Fibroblast of skin of back (primary cell): ENCODE results near the gene KRTAP9-7.

ENCODE experiments used
- DNase-seq: peaks from one replicate; pipeline ENCODE4 v3.0.0-alpha.2; 2013

Gene KRTAP9-7

DNA sequence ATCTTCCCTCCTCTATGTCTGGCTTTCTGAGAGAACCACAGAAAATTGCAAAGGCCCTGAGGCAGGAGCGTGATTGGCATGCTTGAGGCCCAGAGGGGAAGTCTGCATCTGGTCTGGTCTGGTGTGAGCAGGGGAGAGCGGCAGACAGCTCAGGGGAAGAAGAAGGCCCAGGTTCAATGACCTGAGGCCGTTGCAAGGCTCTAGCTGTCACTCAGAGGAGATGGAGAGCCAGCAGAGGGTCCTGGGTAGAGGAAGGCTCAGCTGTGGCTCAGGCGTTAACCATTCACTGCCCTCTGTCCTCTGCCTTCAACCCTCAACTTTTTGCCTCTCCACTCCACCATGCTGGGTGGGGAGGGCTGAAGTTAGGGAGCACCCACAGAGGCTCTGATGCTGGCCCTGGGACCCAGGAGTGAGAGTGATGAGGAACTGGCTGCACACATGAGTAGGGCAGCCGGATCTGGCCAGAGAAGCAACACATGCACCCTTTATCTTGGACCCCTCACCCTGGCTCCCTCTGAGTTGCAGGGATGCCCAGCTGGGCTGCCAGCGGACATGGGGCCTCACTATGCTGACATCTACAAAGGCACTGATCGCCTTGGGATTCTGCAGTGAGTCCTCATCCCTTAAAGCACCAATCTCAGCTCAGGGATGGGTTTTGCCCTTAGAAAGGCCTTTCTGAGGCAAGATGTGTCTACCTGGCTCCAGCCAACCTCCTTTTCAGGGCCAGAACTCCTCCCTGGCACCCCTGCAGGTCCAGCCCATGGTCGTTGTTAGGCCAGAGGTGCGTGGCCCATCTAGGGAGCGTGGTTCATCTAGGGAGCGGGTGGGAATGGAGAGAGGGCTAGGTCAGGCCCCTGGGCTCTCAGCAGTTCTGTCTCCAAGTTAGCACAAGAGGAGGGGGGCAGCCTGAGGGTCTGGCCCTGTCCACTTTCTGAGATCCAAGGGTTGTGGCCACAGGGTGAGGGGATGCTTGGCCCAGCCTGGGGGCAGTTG lies 47.7 kb downstream of the KRTAP9-7 start:
- DNase-seq: no peak

DNA sequence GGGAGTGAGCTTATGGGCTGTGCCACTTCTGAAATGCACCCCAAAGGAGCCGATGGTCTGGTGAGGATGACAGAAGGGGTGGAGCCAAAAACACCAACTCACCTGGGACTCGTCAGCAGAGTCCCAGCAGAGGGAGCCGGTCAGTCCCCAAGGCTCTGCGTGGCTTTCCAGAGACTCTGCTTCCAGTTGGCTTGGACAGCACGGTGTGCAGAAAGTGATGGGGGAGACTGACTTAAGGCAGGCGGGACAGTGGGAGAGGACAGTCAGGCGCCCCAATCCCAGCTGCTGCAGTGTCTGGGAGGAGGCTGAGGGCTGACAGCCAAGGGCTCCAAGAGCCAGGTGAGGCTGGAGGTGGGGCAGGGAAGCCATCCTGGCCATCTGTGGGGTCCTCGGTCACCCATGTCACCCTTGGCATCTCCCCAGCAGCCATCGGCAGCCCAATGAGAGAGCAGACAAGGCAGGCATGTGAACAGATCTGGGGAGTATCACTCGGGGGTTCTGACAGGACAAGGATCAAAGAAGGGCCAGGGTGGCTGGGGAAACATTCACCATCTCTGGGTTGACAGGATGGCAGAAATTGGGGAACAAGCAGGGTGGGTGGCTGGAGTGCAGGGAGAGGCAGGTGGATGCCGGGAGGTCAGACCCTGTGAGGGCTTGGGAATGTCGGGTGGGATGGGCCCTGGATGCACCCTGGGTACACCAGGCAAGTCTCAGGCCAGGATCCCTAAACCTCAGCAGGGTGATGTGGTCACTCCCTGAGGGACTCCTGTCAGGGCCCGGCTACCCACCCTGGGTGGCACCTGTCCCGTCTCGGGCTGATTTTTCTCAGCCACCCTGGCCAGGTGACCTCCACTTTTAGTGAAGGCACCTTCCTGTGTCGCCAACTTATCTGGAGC lies 48.9 kb downstream of the KRTAP9-7 start:
- DNase-seq: no peak

DNA sequence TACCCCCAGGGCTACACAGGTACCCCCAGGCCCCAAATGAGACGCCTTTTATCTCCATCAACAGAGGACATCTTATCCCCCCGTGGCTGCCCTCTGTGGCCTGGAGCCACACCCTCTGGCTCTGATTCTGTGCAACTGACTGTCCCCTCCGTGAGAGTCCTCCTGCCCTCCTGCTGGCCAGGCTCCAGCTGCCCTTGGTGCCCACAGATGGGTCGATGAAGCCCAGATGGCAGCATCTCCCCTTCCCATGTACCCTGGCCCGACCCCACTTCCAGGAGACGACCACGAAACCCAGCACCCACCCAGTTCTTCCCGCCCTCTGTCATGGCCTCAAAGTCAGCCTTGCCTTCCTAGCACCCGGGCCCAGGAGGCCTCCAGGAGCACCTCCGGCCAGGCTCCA lies 49.6 kb downstream of the KRTAP9-7 start:
- DNase-seq: no peak

DNA sequence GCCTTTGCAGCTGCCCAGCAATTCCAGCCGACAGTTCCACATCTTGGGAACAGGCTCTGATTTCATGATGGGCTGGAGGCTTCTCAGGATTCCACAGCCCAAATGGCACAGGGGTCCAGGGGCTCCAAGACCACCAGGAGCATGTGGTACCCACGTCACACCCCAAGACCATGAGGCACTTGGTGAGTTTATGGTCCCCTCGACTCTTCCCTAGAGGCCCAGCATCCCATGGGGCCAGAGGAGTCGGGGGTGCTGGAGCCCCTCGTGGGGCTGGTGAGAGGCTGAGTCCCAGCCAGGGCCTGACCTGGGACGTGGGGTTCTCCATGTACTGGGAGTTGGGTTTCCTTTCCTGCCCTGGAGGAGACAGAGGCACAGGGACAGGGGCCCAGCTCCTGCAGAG lies 50.1 kb downstream of the KRTAP9-7 start:
- no peak for DNase-seq
